Stimulated activated naive CD4-positive, alpha-beta T cell (primary cell): Measurements from ENCODE around the gene ADGRG1.

Source experiments
- DNase-seq, 6 experiments: peaks; one replicate each; lab custom pipeline; 2025; lab: John Stamatoyannopoulos, UW

The ADGRG1 gene

DNA sequence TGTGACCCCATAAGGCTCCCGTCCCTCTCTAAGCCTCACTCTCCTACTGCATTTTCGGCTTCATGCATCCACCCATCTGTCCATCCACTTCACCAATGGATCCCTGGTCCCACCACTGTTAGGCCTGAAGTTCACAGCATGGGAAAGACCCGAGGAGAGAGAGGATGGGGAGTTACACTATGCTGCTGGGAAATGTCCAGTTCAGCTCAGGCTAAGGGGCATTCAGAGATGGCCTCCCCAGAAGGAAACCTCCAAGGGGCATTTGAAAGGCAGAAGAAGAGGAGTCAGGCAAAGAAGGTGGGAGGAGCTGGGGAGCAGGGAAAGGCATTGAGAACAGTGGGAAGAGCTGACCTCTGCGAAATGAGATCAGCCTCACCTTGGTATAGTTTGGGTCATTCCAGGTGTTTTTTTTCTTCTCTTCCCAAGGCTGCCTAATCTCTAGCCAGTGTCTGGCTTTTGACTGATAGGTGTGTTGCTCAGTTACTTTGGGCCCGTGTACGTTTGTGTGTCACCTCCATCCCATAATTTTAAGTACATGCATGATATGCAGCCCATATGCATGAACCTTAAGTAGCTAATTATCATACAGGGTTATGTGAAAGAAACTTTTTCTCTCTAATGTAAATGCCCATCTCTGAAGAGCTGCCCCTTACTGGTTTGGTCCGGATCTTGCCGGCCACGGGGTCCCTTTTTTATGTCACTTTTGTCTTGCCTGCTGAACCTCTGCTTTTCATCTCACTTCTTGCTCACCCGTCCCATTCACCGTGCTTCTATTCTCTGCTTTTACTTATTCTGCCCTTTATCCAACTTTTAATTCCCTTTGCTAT is 54.6 kb downstream of the ADGRG1 start:
- DNase-seq: no peak

DNA sequence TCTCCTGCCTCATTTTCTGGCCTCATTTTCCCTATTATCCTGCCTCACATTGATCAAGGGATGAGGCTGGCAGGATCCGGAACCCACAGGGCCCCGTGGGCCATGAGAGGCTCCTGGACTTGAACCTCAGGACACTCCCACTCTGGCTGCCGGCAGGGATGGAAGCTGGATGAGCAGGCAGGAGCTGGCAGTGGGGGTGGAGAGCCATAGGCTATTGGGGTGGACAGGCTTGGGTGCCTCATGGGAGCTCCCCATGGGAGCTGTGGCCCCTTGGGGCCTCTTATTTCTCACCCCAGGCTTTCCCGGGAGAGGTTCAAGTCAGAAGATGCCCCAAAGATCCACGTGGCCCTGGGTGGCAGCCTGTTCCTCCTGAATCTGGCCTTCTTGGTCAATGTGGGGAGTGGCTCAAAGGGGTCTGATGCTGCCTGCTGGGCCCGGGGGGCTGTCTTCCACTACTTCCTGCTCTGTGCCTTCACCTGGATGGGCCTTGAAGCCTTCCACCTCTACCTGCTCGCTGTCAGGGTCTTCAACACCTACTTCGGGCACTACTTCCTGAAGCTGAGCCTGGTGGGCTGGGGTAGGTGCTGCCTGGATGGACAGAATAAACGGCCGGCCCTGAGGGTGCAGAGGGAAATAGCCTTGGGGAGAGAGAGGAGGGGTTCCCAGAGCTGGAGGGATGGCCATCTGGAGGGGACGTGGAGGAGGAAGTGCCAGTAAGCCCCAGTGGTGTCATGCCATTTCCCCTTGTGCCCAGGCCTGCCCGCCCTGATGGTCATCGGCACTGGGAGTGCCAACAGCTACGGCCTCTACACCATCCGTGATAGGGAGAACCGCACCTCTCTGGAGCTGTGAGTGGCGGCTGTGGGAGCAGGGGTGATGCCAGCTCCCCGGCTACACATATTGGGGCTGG is 55.5 kb downstream of the ADGRG1 start:
- no peak for DNase-seq

DNA sequence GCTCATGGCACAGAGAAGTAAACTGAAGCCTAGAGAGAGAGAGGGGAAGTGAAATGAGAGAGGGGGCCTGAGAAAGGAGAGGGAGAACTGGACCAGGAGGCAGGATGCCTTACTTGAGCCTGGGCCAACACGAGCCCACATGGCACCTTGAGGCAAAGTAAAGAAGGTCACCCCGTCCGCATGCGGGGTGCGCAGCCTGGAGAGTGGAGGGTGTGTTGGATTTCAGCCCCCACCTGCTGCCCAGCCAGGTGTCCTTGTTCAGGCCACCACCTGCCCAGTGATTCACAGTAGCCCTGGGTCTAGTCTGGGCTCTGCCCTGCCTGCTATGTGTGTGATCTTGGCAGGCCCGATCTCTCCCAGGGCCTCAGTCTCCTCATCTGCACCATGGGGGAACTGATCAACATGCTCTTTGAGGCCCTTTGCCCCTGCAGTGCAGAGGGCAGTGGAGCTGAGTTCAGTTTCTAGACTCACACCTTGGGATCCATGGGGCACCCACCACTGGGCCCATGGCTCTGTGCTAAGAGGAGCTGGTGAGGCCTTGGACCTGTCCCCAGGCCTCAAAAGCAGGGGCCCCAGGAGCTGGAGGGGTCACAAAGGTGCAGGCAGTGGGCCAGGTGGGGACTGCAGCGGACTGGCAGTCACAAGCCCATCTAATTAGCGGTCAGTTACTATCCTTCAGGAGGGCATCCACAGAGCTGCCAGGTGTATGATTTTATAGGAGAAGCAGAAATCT is 56.4 kb downstream of the ADGRG1 start:
- no peak for DNase-seq

DNA sequence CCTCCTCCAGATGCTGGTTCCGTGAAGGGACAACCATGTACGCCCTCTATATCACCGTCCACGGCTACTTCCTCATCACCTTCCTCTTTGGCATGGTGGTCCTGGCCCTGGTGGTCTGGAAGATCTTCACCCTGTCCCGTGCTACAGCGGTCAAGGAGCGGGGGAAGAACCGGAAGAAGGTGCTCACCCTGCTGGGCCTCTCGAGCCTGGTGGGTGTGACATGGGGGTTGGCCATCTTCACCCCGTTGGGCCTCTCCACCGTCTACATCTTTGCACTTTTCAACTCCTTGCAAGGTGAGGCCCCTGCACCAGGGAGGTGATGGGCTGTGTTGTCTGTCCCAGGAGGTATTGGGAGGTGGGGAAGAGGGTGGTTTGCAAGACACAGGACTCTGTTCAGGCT is 57.2 kb downstream of the ADGRG1 start:
- no peak for DNase-seq

DNA sequence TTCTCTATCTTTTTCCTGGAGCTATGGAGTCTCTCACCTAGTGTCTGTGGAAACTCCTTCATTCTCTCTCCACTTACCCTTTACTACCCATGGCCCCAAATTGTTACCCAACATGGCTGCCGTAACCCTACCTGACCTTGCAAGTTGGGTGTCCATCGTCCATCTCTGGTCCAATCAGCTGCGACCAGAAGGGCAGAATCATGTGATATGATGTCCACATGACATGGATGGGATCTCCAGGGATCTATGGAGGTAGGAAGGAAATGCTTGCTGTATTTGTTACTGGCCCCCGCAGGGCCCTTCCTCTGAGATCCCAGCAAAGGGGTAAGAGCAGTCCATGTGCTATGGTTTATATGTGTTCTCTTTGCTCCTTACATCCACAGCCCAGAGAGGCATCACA is 58.1 kb downstream of the ADGRG1 start:
- DNase-seq: no peak

DNA sequence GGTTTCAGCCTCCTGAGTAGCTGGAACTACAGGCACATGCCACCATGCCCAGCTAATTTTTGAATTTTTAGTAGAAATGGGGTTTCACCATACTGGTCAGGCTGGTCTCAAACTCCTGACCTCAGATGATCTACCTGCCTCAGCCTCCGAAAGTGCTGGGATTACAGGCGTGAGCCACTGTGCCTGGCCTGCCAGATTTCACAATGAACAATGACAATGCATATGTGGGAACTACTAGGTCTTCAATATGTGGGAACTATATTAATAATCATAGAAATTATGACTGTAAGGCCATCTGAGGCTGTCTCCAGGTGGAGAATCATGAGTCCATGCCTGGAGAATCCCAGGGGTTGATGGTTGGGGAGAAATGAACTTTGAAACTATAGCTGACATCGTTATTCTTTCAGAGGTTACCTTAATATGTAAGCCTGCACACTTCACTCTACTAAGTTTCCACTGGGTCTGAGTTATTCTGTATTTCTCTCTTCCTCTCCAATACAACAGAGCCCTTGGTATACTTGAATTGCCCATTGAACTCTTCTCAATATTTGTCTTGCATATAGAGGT is 59.0 kb downstream of the ADGRG1 start:
- peak in 3 of 6 experiments; percentile 59 to 74 (median 60) for DNase-seq

DNA sequence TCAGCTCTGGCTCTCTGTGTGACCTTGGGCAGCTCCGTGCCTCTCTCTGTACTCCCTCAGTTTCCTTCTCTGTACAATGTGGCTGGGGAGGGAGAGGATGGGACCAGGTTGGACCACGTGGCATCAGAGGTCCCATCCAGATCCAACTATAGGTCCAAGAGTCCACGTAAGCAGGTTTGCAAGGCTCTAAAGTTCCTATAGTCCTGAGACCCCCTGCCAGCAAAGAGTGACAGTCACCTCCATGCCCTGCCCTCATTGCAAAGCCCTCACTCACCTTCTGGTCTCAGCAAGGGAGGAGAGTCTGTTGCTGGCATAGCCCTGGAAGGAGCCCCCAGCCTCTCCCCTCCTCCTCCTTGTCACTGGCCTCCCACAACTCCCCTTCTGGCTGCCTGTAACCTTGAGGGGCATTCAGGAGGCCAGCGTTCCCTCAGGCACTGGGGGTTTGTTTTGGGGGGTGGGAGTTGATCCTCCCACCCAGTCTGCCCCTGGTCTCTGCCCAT is 60.1 kb downstream of the ADGRG1 start:
- DNase-seq: no peak

DNA sequence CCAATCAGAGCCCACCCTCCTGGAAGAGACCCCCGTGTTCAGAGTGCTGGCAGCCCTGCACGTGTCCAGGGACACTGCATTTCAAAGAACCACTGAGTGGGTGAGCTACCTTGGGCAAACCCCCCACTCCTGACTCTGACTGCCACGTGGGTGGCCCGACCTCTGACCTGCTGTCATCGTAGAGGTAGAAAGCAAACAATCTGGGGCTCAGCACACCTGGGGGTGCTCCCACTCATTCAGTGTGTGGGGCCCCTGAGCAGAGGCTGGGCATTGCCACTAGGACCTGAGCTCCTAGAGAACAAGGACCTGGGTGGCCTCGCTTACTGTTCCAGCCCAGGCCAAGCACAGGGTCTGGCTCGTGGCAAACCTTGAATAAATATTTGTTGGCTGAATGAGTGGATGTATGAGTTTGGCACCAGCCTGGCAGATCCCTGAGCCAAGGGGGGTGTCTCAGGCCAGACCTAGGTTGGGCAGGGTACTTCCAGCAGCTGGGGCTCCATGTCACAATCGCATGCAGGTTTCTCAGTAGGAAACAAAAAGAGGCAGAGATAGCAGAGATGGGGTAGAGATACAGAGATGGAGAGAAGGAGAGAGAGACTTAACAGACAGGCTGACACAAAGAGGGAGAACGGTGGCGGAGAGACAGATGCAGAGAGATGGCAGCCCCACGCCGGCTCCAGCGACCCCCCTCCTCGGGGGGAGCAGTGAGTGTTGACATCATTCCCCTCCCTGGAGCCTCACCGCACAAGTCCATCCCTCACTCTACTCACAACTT is 60.7 kb downstream of the ADGRG1 start:
- DNase-seq: no peak

DNA sequence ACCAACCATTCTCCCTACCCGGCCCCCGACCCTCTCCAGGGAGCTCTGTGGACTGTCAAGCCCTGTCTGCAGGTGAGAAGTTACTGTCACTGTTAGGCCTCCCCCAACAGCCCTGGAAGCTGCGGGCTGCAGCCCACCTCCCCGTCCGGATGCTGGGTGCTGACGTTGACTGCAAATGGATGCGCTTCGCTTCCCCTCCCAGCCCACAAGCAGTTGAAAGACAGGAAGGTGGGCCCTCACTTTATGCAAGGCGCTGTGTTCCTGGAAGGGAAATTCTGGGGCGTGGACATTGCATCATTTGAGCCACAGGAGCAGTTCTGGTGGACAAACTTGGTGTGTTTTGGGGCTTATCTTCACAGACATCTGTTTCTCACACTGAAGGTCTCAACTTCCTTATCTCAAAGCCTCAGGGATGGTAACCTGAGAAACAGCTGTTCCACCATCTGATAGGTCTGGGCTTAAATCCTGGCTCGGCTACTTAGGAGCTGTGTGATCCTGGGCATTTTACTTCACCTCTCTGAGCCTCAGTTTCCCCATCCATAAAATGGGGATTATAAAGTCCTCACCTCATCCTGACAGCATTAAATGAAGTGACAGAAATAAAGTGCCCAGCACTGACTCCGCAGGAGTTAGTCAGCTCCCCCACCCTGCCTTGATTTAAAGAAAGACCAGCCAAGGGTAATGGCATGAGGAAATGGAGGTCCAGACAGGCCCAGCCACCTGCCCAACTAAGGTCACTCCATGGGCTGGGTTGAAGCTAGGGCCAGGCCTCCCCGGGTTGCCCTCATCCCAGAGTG is 61.5 kb downstream of the ADGRG1 start:
- DNase-seq: peak in 5 of 6 experiments; percentile 21 to 68 (median 61)

DNA sequence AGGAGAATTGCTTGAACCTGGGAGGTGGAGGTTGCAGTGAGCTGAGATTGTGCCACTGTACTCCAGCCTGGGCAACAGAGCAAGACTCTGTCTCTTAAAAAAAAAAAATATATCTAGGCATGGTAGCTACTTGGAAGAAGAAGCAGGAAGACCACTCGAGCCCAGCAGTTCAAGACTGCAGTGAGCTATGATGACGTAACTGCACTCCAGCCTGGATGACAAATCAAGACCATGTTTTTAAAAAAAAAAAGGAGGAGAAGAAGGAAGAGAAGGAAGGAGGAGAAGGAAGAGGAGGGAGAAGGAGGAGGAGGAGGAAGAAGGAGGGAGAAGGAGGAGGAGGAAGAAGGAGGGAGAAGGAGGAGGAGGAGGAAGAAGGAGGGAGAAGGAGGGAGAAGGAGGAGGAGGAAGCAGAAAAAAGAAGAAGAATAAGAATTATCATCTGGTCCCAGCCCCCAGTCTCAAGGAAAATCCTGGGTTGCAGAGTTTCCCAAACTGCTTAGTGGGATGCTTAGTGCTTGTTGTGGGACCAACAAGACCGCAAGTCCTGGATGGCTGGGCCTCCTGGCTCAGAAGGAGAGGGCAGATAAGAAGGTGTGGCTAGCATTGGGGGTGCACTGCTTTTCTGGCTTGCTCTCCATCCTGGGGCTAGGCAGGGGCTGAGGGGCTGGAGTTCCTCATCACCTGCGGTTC is 62.5 kb downstream of the ADGRG1 start:
- DNase-seq: no peak

DNA sequence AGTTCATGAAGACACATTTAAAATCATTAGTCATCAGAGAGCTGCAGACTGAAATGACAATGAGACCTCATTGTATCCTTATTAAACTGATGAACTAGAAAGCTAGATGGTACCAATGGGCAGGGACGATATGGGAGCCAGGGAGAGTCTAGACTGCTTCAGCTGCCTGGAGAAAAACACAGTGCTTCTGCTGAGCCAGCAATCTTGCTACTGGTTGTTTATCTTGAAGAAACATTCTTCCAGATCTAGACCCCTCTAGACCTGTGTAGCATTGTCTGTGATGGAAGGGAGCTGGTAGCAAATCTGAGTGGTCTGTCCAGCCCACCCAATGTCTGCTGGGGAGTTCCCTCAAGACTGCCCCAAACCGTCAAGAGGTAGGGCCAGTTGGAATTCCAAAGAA is 64.2 kb downstream of the ADGRG1 start:
- no peak for DNase-seq

DNA sequence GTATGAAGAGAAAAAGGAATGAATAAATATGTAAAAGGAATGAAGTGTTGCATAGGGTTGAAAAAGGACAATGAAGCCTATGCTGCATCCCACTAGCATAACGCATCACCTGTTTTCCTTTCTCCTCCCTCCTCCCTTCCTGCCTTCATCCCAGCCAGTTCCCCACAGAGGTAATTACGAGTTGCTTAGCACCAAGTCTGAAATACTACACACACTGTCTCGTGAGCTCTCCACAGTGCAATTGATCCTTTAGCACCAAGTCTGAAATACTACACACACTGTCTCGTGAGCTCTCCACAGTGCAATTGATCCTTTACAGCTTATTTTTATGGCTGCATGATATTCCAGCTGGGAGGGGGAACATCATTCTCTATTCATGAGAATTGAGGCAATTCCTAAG is 65.1 kb downstream of the ADGRG1 start:
- no peak for DNase-seq

DNA sequence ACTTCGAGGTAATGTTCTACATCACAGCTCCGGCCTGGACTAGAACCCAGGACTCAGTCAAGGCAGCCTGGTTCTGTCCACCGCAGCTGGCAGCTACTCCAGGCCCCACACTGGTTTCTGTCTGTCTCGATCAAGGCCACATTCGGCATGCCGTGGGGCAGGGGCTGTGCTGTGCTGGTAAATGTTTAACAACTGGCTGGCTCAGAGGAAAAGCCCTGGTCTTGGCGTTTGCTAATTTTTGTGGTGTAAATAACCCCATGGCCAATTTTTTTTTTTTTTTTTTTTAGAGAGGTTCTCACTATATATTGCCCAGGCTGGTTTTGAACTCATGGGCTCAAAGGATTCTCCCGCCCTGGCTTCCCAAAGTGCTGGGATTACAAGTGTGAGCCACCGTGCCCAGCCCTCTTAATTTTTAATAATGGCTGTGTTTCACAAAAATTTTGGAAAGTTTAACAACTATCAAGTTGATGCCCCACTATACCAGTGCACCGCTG is 65.8 kb downstream of the ADGRG1 start:
- no peak for DNase-seq

DNA sequence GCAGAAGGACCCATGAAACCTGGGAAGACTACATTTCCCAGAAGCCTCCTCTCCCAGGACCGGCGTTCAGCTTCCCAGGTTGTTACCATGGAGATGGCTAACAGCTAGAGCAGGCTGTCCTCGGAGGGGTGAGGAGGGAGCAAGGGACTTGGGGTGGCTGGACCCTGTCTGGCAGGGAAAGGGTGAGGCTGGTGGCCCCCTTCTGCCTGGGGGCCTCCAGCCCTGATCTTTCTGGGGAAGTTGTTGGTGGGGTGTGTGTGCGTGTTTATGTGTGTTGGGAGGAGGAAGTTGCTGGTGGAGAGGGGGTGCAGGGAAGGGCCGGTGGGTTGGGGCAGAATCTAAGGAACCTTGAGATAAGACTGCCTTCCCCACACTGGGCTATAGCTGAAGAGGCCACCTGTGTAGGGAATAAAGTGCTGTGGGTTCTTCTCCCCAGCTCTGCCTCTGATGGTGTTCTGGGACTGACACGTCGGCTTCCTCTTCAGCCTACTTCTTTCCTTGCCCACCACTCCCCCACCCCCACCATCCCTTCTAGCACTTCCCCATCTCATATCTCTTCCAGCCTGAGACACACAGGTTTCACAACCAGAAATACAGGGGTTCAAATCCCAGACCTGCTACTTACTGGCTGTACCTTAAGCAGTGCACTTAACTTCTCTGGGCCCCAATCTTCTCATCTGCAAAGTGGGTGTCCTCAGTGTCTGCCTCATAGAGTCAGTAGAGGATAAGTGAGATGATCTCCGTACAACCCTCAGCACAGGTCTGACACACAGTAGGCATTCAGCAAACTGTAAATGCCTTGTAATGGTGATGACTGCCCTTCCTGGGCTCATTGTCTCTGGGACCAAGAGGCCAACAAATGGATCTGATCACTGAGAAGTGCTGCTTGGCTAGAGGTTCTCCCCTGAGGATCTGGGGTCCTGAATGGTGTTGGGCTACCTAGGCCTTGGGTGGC is 66.6 kb downstream of the ADGRG1 start, which contains the start of gene DRC7:
TSS of gene DRC7 (plus strand) at position 82 of the 955 bp plus-strand sequence. CDS start 3,144 bp downstream, outside the sequence.
- DNase-seq: peak in 1 of 6 experiments; percentile 4

DNA sequence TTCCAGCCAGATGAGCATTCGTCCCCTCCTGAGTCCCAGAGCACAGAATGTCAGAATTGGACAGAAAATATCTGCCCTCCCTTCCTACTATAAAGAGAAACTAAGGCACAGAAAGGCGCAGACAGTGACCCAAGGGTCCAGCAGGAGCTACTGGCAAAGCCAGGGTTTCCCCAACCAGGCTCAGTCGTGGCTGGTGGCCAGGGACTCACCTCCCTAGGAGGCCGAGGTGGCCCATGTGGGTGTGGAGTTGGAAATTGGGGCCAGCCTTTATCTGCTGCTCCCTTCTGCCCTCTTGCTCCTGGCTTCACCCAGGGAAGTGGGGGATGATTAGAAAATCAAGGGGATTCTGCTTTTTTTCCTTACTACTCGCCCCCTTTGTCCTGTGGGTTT is 67.2 kb downstream of the ADGRG1 start:
- no peak for DNase-seq

DNA sequence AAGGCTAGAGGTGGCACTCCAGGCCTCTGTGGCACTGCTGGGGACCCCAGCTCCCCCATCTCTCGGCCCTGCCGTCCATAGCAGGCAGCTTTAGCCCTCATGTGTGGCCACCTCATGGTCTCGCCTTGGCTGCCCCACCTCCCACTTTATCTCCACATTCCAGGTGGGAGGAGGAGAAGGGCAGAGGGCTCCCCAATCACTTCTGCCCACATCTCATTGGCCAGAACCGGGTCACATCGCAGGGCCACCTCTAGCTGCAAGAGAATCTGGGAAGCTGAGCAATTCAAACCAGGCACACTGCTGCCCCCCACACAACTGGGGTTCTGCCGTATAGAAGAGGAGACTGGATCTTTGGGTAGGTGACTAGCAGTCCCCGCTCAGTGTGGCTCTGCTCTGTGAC is 67.8 kb downstream of the ADGRG1 start:
- no peak for DNase-seq

DNA sequence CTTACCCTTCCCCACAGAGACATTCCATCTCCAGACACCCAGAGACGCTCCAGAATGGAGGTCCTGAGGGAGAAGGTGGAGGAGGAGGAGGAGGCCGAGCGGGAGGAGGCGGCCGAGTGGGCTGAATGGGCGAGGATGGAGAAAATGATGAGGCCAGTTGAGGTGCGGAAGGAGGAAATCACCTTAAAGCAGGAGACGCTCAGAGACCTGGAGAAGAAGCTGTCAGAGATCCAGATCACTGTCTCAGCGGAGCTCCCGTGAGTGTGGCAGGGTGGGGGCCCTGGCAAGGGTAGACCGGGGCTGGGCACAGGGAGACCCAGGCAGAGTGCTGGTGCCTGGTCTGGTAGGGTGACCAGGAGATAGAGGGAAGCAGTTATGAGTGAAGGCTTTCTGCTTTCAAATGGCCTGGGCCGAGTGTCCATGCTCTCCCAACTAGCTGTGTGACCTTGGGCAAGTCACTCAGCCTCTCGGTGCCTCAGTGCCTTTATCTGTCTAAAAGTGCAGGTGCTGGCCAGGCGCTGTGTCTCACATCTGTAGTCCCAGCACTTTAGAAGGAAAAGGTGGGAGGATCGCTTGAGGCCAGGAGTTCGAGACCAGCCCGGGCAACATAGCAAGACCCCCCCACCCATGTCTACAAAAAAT is 69.6 kb downstream of the ADGRG1 start:
- no peak for DNase-seq
